NCI-H1436 treated with DMSO at 0.1 percent for 48 hours (cell line): Measurements from ENCODE around the gene IFT43.

Experiments used
- DNase-seq: peaks from one replicate; lab custom pipeline; 2025; lab: John Stamatoyannopoulos, UW

Gene IFT43

GRCh38 chr14:76081642-76082041 is 96.1 kb downstream of the IFT43 start:
- DNase-seq: no peak

- no peak for DNase-seq
Observed at GRCh38 chr14:76083796-76084765, 98.5 kb downstream of the IFT43 start.

GRCh38 chr14:76085358-76085757 is 99.8 kb downstream of the IFT43 start:
- DNase-seq: no peak

DNA sequence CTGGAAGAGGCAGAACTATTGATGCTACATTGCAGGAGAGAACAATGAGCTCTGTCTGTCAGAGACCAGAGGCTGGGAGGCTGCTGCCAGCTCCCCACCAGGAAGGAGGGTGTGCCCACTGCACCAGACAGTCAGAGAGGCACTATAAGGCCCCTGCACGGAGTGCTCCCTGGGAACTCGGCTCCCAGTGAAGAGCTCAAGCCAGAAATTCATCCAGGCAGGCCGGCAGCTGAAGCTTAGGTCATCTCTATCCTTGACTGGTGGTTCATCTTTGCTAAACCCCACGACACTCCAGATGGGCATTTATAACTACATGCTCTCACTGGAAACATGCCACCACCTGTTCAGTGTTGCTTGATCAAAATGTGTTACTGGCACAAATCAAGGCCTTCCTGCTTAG is 101.1 kb downstream of the IFT43 start:
- no peak for DNase-seq

GRCh38 chr14:76088326-76088725 is 102.8 kb downstream of the IFT43 start:
- no peak for DNase-seq

- no peak for DNase-seq
Observed at GRCh38 chr14:76088771-76089571, 103.4 kb downstream of the IFT43 start.

- DNase-seq: no peak
Observed at GRCh38 chr14:76089575-76089974, 104.0 kb downstream of the IFT43 start.

DNA sequence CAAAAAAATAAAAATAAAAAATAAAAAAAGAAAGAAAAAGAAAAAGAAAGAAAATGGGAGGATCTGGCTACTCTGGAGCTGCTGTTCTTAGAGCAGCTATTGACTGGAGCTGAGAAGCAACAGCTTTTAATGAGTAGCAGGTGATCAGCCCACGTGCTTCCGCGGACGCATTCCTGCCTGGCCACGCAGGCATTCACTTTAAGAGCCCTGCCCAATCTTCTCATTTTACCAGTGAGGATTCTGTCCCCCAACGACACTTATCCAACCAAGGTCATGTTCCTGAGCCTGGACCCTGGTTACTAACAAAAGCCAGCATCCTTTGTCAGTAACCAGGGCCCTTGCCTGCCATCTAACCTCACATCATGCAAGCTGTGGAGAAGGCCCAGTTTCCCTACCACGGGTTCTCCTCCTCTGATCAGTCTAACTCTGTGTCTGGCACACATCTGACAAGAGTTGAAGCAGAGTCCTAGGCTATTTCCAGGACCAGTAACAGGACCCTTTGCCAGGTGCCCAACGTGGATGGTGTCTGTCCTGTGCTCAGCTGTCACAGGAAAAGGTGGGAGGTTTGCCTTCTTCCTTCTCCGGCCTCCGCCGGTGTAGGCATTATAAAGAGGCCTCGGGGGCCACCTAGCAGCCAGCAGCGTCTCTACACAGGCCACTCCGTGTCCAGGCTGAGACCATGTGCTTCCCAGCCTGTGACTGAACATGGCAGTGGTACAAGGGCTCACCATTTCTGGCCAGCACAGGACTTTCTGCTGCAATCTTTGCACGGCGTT is 105.2 kb downstream of the IFT43 start:
- no peak for DNase-seq

- no peak for DNase-seq
Observed at GRCh38 chr14:76093077-76093476, 107.5 kb downstream of the IFT43 start.

DNA sequence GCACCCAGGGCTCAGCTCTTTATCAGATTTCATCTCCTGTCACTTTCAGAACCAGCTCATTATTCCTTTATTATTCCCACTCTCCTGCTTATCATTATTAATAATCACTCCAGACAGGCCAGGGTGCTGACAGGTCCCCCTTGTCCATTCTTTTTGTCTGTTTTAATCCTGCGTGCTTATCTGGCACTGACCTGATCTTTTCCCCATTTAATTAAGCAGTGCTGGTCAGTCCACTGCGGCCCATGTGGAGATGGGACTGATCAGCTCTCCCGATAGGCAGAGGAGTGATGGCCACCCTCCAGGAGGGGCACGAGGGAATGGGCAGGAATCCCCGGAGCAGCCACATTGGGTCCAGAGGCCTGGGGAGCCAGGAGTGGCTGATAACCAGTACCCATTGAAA is 110.7 kb downstream of the IFT43 start:
- DNase-seq: no peak

GRCh38 chr14:76097547-76097946 is 112.0 kb downstream of the IFT43 start:
- no peak for DNase-seq

DNA sequence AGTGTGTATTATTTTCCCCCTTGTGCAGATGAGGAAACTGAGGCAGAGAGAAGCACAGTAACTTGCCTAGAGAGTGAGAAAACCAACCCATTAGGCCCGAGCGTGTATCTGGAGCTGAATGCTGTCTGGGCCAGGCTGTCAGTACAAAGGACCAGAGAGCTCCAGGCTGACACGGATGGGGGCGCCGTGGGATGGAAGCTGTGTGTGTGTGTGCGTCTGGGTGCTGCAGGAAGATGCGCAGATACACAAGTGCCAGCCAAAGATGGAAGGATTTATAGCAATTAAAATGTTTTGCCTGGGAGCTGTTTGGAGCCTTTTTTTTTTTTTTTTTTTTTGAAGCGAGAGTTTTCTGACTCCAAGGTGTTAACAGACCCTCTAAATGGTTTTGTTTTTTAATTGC is 112.5 kb downstream of the IFT43 start:
- no peak for DNase-seq

DNA sequence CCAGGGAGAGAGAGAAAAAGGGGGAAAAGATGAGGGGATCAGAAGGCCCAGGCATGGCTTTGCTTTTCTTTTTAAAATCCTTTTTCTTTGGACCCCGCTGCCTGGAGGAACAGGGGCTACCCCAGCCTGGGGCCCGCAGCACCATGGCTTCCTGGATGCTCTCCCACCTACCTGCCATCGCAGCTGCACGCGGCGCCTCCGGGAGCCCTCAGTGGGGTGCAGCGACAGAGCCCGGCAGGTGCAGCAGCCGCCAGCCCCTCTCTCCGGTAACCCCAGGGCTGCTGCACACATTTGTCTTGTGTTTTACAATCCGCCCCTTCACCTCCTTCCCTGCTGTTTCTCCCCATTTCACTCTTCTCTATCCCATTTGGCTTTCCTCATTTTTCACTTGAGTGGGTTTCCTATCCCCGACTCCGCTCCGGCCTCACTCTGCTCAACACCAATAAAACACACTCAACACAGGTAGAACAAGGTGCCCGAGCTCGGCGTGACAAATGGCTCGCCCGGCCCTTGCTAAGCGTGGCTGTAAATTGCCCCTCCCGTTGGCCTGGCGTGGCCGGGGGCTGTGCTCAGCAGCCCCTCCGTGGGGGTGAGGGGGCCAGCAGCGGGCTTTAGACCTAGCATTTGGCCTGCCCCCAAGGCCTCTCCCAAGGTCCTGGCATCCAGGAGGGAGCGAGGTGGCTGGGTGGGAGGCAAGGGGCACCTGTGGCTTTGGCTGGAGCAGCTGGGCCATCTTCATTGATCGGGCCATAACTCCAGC is 113.5 kb downstream of the IFT43 start:
- DNase-seq: no peak

DNA sequence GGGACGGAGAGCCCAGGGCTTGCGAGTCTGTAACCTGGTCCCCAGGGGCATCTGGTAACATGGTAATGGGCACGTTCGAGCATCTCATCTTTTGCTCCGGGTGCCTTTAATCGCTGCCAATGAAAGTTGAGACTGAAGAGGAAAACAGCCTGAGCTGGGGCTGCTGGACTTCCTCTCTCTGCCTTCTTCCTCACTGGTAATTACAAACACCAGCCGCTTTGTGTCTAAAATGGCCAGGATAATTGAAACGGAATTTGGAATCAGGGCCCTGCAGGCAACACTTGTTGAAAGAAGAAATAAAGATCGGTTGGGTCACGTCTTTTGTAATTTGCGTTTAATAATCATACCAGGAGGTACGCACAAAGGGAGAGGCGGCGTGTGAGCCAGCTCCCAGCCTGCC is 114.7 kb downstream of the IFT43 start:
- DNase-seq: no peak

DNA sequence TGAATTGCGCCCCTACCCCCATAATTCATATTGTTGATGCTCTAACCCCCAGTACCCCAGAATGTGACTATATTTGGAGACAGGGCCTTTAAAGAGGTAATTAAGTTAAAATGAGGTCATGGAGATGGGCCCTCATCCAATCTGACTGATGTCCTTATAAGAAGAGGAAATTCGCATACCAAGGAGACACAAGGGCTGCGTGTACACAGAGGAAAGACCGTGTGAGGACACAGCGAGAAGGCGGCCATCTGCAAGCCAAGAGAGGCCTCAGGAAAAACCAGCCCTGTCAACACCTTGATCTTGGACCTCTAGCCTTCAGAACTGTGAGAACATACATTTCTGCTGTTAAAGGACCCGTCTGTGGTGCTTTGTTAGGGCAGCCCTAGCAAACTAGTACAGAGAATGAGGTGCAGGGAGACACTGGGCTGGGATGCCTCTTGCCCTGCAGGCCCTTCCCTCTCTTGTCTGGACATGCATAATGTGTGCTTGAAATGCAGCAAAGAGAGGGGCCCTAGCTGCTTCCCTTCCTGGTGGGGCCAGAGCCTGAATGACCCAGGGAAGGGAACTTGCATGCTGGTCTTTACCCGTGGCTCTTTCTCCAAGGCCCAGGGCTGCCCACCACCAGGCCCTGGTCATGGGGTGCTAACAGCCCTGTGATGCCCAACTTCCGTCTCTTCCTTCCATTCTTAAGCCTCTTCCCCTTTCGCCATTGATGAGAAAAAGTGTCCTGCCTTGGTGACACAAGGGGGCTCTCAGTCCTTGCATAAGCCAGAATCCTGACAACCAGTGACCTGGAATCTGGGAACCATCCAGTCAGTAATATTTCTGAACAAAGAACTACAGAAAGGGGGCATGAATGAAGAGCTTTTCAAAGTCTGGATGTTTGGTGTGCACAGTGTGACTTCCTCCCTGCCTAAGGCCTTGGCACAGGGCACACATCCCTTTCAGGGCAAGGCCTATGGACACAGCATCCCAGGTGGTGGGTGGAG is 116.1 kb downstream of the IFT43 start:
- no peak for DNase-seq

GRCh38 chr14:76104802-76105355 is 119.3 kb downstream of the IFT43 start:
- no peak for DNase-seq

- no peak for DNase-seq
Observed at GRCh38 chr14:76106188-76106587, 120.6 kb downstream of the IFT43 start.

DNA sequence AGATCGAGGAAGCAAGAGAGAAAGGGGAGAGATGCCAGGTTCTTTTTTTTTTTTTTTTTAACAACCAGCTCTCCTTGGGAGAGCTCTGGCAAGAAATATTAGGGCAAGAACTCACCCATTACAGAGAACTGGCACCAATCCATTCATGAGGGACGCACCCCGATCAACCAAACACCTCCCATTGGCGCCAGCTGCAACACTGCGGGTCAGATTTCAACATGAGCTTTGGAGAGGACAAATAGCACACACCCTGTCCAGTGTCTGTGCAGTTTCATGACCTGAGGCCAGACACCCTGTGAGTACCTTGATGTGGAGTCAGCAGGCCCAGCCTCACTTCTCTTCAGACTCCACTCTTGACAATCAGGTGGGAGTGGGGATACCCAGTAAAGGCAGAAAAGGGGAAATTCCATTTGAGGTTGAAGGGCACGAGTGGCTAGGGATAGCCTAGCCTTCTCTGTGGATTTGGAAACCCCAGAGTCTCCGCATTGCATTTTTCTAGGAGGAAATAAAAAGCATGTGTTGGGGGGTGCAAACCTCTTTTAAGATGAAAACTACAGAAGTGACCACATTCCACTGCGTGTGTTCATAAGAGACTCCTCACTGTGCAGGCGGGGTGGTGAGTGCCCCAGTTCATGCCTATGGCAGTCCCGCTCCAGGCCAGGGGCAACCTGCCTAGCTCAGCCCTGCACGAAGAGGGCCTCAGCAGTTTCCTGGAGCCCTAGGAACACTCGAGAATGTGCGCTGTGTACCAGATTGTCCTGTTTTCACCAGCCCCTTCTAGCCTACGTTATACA is 123.7 kb downstream of the IFT43 start:
- DNase-seq: no peak
